ENCODE results near the gene KLKB1.

KLKB1 gene

GRCh38 chr4:186286581-186286980 is 59.3 kb downstream of the KLKB1 start:
- no peak for TF ChIP-seq POLR2AphosphoS5 (IDR thresholded peaks at IDR 0.05; ENCODE audit: low read depth, low read length)

- TF ChIP-seq TAF1 (IDR thresholded peaks at IDR 0.05; ENCODE audit: borderline replicate concordance, insufficient read depth, low read length) (no peak), FOXP2 (optimal IDR thresholded peaks at IDR 0.05; ENCODE audit: borderline replicate concordance, extremely low read depth, extremely low read length, insufficient read depth) (no peak), REST (IDR thresholded peaks at IDR 0.05; ENCODE audit: insufficient read depth in 1 of 2, low read depth in 2 of 2, low read length in 2 of 2) (no peak), POLR2AphosphoS5 (IDR thresholded peaks at IDR 0.05; ENCODE audit: low read depth, low read length) (no peak), SIN3A (IDR thresholded peaks at IDR 0.05; ENCODE audit: borderline replicate concordance, insufficient read depth, low read length) (no peak)
Measured at GRCh38 chr4:186291256-186291890, 64.1 kb downstream of the KLKB1 start.

GRCh38 chr4:186294160-186294559 is 66.9 kb downstream of the KLKB1 start:
- TF ChIP-seq FOXP2 (optimal IDR thresholded peaks at IDR 0.05; ENCODE audit: borderline replicate concordance, extremely low read depth, extremely low read length, insufficient read depth) (no peak), SIN3A (IDR thresholded peaks at IDR 0.05; ENCODE audit: borderline replicate concordance, insufficient read depth, low read length) (no peak), POLR2AphosphoS5 (IDR thresholded peaks at IDR 0.05; ENCODE audit: low read depth, low read length) (no peak), REST (IDR thresholded peaks at IDR 0.05; ENCODE audit: insufficient read depth in 1 of 2, low read depth in 2 of 2, low read length in 2 of 2) (no peak), TAF1 (IDR thresholded peaks at IDR 0.05; ENCODE audit: borderline replicate concordance, insufficient read depth, low read length) (no peak)

GRCh38 chr4:186296481-186296880 is 69.2 kb downstream of the KLKB1 start:
- TF ChIP-seq FOXP2 (optimal IDR thresholded peaks at IDR 0.05; ENCODE audit: borderline replicate concordance, extremely low read depth, extremely low read length, insufficient read depth) (no peak), REST (IDR thresholded peaks at IDR 0.05; ENCODE audit: insufficient read depth in 1 of 2, low read depth in 2 of 2, low read length in 2 of 2) (no peak), SIN3A (IDR thresholded peaks at IDR 0.05; ENCODE audit: borderline replicate concordance, insufficient read depth, low read length) (no peak), POLR2AphosphoS5 (IDR thresholded peaks at IDR 0.05; ENCODE audit: low read depth, low read length) (no peak)

- no peak for TF ChIP-seq POLR2AphosphoS5 (IDR thresholded peaks at IDR 0.05; ENCODE audit: low read depth, low read length)
- TF ChIP-seq FOXP2 (optimal IDR thresholded peaks at IDR 0.05; ENCODE audit: borderline replicate concordance, extremely low read depth, extremely low read length, insufficient read depth): no peak
- no peak for TF ChIP-seq SIN3A (IDR thresholded peaks at IDR 0.05; ENCODE audit: borderline replicate concordance, insufficient read depth, low read length)
- no peak for TF ChIP-seq TAF1 (IDR thresholded peaks at IDR 0.05; ENCODE audit: borderline replicate concordance, insufficient read depth, low read length)
- TF ChIP-seq REST (IDR thresholded peaks at IDR 0.05; ENCODE audit: insufficient read depth in 1 of 2, low read depth in 2 of 2, low read length in 2 of 2): no peak
Measured at GRCh38 chr4:186297013-186297645, 69.8 kb downstream of the KLKB1 start.

All from PFSK-1 (cell line).